Right atrium auricular region (tissue), 2 donors: Measurements from ENCODE around the gene MYO16. TPM values are rescaled to one million over a fixed set of nuclear protein-coding genes. Genes with fewer than 3 reads are reported as not detected.

ENCODE experiments used
- DNase-seq: peaks from one replicate; pipeline ENCODE4 v3.0.0-alpha.2; 2019; ENCODE audit warnings: low spot score
- H3K27ac ChIP-seq, 2 donors: fragments of 200-600 bp; sonication (generic); 1 replicate in 1 of 2; 2 replicates in 1 of 2; pipeline ENCODE4 v1.5.1; 2016 to 2019
- H3K27me3 ChIP-seq, 2 donors: fragments of 200-600 bp; sonication (generic); one replicate each; pipeline versions ENCODE4 v1.5.1 to v1.6.0; 2017 to 2019
- H3K36me3 ChIP-seq: fragments of 200-600 bp; sonication (generic); one replicate; pipeline ENCODE4 v1.5.1; 2016
- H3K4me1 ChIP-seq, 2 donors: fragments of 200-600 bp; sonication (generic); one replicate each; pipeline versions ENCODE4 v1.5.1 to v1.6.0; 2017 to 2019
- H3K4me3 ChIP-seq, 2 donors: fragments of 200-600 bp; sonication (generic); 1 replicate in 1 of 2; 2 replicates in 1 of 2; pipeline ENCODE4 v1.5.1; 2017 to 2019; ENCODE audit warnings: mild to moderate bottlenecking in 1 of 2, moderate library complexity in 1 of 2
- H3K9me3 ChIP-seq, 2 donors: fragments of 200-600 bp; sonication (generic); one replicate each; pipeline ENCODE4 v1.5.1; 2019
- total RNA-seq, 2 donors: library from RNA; depleted of rRNA; stranded (reverse); fragments of >200 nt; gene quantifications; one replicate each; pipeline ENCODE4 v1.1.0, GENCODE V29; 2016
- TF ChIP-seq, protein P1 (sequence below), 2 donors: fragments of 200-600 bp; sonication (generic); IDR thresholded peaks; one replicate each; pipeline ENCODE4 v1.5.1; 2019; ENCODE audit warnings: antibody characterized with exemption in 2 of 2

MYO16 gene
- total RNA-seq, 2 donors from 2014 or later = 1.1 to 1.8 TPM

- TF ChIP-seq, protein P1, sequence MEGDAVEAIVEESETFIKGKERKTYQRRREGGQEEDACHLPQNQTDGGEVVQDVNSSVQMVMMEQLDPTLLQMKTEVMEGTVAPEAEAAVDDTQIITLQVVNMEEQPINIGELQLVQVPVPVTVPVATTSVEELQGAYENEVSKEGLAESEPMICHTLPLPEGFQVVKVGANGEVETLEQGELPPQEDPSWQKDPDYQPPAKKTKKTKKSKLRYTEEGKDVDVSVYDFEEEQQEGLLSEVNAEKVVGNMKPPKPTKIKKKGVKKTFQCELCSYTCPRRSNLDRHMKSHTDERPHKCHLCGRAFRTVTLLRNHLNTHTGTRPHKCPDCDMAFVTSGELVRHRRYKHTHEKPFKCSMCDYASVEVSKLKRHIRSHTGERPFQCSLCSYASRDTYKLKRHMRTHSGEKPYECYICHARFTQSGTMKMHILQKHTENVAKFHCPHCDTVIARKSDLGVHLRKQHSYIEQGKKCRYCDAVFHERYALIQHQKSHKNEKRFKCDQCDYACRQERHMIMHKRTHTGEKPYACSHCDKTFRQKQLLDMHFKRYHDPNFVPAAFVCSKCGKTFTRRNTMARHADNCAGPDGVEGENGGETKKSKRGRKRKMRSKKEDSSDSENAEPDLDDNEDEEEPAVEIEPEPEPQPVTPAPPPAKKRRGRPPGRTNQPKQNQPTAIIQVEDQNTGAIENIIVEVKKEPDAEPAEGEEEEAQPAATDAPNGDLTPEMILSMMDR (IDR thresholded peaks at IDR 0.05) = no peak
- Histone ChIP-seq H3K27me3 (no peaks in the 10 kb centered on the region), H3K4me1 (no peaks in the 10 kb centered on the region), H3K27ac (no peak overlapping the region), H3K9me3 (no peaks in the 10 kb centered on the region), H3K4me3 (no peak overlapping the region), H3K36me3 (no peaks in the 10 kb centered on the region)
- no peak for DNase-seq
Measured at GRCh38 chr13:109126178-109126577, 496.8 kb downstream of the MYO16 start.

- Histone ChIP-seq H3K27me3 (no peaks in the 10 kb centered on the region), H3K4me3 (no peak overlapping the region), H3K27ac (no peak overlapping the region), H3K4me1 (no peaks in the 10 kb centered on the region), H3K36me3 (no peaks in the 10 kb centered on the region), H3K9me3 (no peaks in the 10 kb centered on the region)
- no peak for DNase-seq
- TF ChIP-seq, protein P1 (IDR thresholded peaks at IDR 0.05) = no peak
Measured at GRCh38 chr13:109126891-109127641, 497.7 kb downstream of the MYO16 start.

- H3K4me3 ChIP-seq = no peak overlapping the region
- TF ChIP-seq, protein P1 (IDR thresholded peaks at IDR 0.05) = no peak
Measured at GRCh38 chr13:109128121-109128520, 498.7 kb downstream of the MYO16 start.

DNA sequence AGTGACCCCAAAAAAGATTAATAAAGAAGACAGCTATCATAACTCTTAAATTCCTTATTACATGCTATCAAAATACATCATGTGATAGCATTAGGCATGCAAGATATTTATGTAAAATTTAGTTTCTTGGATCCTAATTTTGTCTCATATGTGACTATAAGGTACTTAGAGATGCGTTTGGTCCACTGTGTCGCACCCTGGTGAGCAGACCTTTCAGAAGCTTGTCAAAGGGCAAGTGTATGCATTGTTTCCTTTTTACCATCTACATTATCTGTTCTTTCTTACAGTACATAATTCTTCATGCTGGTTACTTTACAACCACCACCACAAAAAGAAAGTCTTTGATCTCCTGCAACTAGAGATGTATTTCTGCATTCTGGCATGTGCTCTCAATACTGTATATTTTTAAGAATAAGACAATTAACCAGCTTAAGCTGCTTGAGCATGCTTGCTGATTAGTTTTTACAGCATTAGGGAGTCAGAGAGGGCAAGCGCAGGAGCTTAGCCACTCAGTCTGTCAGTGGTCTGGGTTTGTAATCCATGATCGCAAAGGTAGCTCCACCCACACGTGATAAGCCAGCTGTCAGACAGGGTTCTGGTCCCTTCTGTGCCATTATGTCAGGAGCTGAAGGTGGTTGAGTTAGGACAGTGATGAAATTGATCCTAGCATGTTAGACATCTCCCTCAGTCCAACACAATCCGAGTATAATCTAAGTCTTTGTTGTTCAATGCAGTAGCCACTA lies 500.9 kb downstream of the MYO16 start:
- H3K9me3 ChIP-seq = no peaks in the 10 kb centered on the region
- H3K27ac ChIP-seq = no peak overlapping the region
- no peak overlapping the region for H3K4me3 ChIP-seq
- H3K4me1 ChIP-seq = no peaks in the 10 kb centered on the region
- H3K27me3 ChIP-seq = no peaks in the 10 kb centered on the region
- TF ChIP-seq, protein P1 (IDR thresholded peaks at IDR 0.05) = no peak
- no peak for DNase-seq
- no peaks in the 10 kb centered on the region for H3K36me3 ChIP-seq

More at GRCh38 chr13:109128121-109128520, 498.7 kb downstream of the MYO16 start:
- Histone ChIP-seq H3K27me3 (no peaks in the 10 kb centered on the region), H3K9me3 (no peaks in the 10 kb centered on the region), H3K27ac (no peak overlapping the region), H3K36me3 (no peaks in the 10 kb centered on the region), H3K4me1 (no peaks in the 10 kb centered on the region)
- no peak for DNase-seq

DNA sequence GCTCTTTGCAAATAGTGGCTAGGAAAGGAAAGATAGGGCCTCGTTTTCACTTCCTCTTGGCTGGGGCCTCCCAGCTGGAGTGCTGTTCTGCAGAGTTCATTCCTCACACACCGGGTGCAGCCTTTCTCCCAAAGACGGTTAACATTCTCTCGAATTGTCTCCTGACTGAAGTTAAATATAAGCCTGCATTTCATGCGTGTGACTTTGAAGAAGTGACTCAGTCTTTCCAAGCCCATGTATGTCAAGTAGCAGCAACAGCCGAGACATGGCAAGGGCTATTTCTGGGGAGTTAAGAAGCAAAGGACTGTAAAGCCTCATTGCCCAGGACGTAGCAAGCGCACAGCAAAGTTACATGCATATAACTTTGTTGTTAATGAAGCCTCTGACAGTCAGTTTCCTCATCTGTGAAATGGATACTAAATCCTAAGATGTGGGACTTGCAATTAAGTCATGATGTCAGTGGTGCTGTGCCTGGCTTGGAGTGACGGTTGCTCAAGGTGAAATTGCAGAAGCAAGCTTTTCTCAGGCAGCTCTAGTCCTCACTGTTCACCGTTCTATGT lies 502.4 kb downstream of the MYO16 start:
- Histone ChIP-seq H3K4me3 (no peak overlapping the region), H3K4me1 (no peaks in the 10 kb centered on the region), H3K36me3 (no peaks in the 10 kb centered on the region), H3K27me3 (no peaks in the 10 kb centered on the region), H3K27ac (peak overlapping the region in 1 of 2 donors; percentile 23), H3K9me3 (no peaks in the 10 kb centered on the region)
- DNase-seq = no peak
- TF ChIP-seq, protein P1 (IDR thresholded peaks at IDR 0.05) = no peak
